Gastrocnemius medialis (tissue), 4 donors: ENCODE data around the gene PRR36. TPM values are rescaled to one million over a fixed set of nuclear protein-coding genes. Genes with fewer than 3 reads are reported as not detected.

Experiments used
- ATAC-seq, 2 donors: fragments of 150-250 bp; one replicate each; pipeline ENCODE4 v1.9.1; 2016
- DNase-seq, 2 donors: peaks; one replicate each; pipeline ENCODE4 v3.0.0-alpha.2; 2019
- H3K27ac ChIP-seq, 4 donors: fragments of 200-600 bp; sonication (generic); 1 replicate in 1 of 4; 2 replicates in 3 of 4; pipeline ENCODE4 v1.5.1; 2016 to 2018; ENCODE audit warnings: mild to moderate bottlenecking in 2 of 4, moderate library complexity in 1 of 4
- H3K27me3 ChIP-seq, 3 donors: fragments of 200-600 bp; sonication (generic) in 2 of 3; 1 replicate in 1 of 3; 2 replicates in 2 of 3; pipeline versions ENCODE4 v1.5.1 to v1.6.0; 2016 to 2019; ENCODE audit warnings: mild to moderate bottlenecking in 1 of 3, moderate library complexity in 1 of 3
- H3K36me3 ChIP-seq, 2 donors: fragments of 200-600 bp; sonication (generic) in 1 of 2; one replicate each; pipeline ENCODE4 v1.5.1; 2017 to 2018
- H3K4me1 ChIP-seq, 2 donors: fragments of 200-600 bp; sonication (generic) in 1 of 2; one replicate each; pipeline ENCODE4 v1.5.1; 2016 to 2017; ENCODE audit warnings: mild to moderate bottlenecking in 2 of 2
- H3K4me3 ChIP-seq, 4 donors: fragments of 200-600 bp; sonication (generic) in 3 of 4; 1 replicate in 1 of 4; 2 replicates in 3 of 4; pipeline ENCODE4 v1.5.1; 2016 to 2019; ENCODE audit warnings: mild to moderate bottlenecking in 2 of 4
- H3K9me3 ChIP-seq, 3 donors: fragments of 200-600 bp; sonication (generic) in 2 of 3; 1 replicate in 1 of 3; 2 replicates in 2 of 3; pipeline ENCODE4 v1.5.1; 2016 to 2019
- POLR2A ChIP-seq, 2 donors: fragments of 450-650 bp; IDR thresholded peaks; one replicate each; pipeline ENCODE4 v1.6.1; 2017; ENCODE audit warnings: antibody characterized with exemption in 2 of 2, mild to moderate bottlenecking in 2 of 2, moderate library complexity in 2 of 2
- in situ Hi-C, 4 donors: fragments of 200-750 bp; cut with MboI; loops; one replicate each; pipeline versions ENCODE4 v1.15.0 to v1.8.0; 2017; ENCODE audit warnings: low sequenced_read_pairs in 4 of 4
- intact Hi-C: fragments of 100-400 bp; cut with DNase I; formaldehyde crosslinking; loops from one replicate; pipeline ENCODE4 v1.15.1; 2023; ENCODE audit warnings: low total_unique reads
- total RNA-seq, 4 donors: library from RNA; depleted of rRNA; stranded (reverse); fragments of >200 nt; gene quantifications; one replicate each; pipeline versions ENCODE4 v1.1.0 to v1.2.3, GENCODE V29; 2016
- TF ChIP-seq, protein P1 (sequence below), 5 experiments: fragments of 450-650 bp in 3 of 5; fragments of 200-600 bp in 2 of 5; sonication (generic) in 2 of 5; IDR thresholded peaks in 4 of 5; conservative IDR thresholded peaks in 1 of 5; 1 replicate in 4 of 5; 2 replicates in 1 of 5; pipeline ENCODE4 v1.5.1; 2016 to 2019; ENCODE audit warnings: antibody characterized with exemption in 5 of 5, mild to moderate bottlenecking in 3 of 5, moderate library complexity in 3 of 5

The PRR36 gene
- total RNA-seq, 4 donors from 2014 or later, result not detected

DNA sequence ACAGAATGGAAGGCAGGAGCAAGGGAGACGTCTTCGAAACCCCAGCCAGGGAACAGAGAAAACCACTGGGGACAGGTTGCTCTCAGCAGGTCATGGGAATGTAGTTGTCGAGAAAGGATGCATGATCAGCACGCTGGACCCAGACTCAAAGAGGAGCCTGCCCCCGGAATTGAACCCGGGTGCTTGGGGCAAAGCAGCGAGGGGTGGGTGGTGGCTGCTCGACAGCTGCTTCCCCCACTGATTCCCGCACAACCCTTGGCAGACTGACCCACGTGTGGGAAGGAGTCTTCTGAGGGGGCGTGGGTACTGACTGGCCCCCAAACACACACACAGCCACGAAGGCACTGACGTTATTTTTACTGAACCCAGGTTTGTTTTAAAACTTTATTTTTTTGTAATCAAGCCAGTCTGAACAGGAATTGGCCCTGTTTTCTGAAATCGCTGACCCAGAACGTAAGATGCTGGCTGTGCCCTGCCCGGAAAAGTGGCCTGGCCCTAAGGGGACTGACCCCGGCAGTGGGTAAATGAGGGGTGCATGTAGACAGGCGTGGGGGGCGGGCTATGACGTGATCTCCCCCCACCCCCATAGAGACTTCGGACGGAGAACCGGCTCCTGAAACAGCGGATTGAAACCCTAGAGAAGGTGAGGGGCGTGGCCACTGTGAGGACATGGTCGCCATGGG lies 18.6 kb downstream of the PRR36 start:
- H3K36me3 ChIP-seq, result no peaks in the 10 kb centered on the region
- no peak overlapping the region for H3K27ac ChIP-seq
- in situ Hi-C loops, result no loop called here
- no peak overlapping the region for H3K4me3 ChIP-seq
- peaks cover 0 to under 1% of the 10 kb centered on the region in 2 donors for H3K4me1 ChIP-seq
- intact Hi-C loops, result loop anchor here (10.0 kb wide), 1 partner anchor 149 kb away; the partner anchor contains the start of gene ELAVL1
- ATAC-seq, result no peak
- no peak for TF ChIP-seq POLR2A (IDR thresholded peaks at IDR 0.05)
- TF ChIP-seq, protein P1, sequence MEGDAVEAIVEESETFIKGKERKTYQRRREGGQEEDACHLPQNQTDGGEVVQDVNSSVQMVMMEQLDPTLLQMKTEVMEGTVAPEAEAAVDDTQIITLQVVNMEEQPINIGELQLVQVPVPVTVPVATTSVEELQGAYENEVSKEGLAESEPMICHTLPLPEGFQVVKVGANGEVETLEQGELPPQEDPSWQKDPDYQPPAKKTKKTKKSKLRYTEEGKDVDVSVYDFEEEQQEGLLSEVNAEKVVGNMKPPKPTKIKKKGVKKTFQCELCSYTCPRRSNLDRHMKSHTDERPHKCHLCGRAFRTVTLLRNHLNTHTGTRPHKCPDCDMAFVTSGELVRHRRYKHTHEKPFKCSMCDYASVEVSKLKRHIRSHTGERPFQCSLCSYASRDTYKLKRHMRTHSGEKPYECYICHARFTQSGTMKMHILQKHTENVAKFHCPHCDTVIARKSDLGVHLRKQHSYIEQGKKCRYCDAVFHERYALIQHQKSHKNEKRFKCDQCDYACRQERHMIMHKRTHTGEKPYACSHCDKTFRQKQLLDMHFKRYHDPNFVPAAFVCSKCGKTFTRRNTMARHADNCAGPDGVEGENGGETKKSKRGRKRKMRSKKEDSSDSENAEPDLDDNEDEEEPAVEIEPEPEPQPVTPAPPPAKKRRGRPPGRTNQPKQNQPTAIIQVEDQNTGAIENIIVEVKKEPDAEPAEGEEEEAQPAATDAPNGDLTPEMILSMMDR (IDR thresholded peaks at IDR 0.05 in 4 of 5, conservative IDR thresholded peaks at IDR 0.05 in 1 of 5), result no peak
- peaks cover 0 to 5% (median 3%) of the 10 kb centered on the region in 3 donors for H3K27me3 ChIP-seq
- H3K9me3 ChIP-seq, result no peaks in the 10 kb centered on the region
- no peak for DNase-seq

DNA sequence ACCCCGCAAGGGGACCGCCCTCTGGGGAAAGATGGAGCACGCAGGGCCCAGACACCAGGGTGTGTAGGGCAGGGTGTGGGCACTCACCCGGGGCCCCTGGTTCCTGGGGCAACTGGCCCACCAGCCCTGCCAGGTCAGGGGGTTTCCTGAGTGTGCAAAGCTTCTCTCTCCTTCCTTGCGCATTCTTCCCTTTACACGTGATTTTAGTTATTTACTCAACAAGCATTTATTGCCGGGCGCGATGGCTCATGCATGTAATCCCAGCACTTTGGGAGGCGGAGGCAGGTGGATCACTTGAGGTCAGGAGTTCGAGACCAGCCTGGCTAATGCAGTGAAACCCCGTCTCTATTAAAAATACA lies 20.4 kb downstream of the PRR36 start:
- no peak overlapping the region for H3K27ac ChIP-seq
- intact Hi-C loops, result loop anchor here (2.0 to 10.0 kb wide), 3 partner anchors 73 to 399 kb away; partner anchors contain the start of genes CTXN1 and ELAVL1
- no peak for TF ChIP-seq POLR2A (IDR thresholded peaks at IDR 0.05)
- TF ChIP-seq, protein P1 (IDR thresholded peaks at IDR 0.05 in 4 of 5, conservative IDR thresholded peaks at IDR 0.05 in 1 of 5), result no peak
- in situ Hi-C loops, result no loop called here
- DNase-seq (no peak), ATAC-seq (no peak)
- H3K9me3 ChIP-seq, result no peaks in the 10 kb centered on the region
- H3K4me1 ChIP-seq, result peaks cover 0 to 6% of the 10 kb centered on the region in 2 donors
- peaks cover 0 to 3% (median 0%) of the 10 kb centered on the region in 3 donors for H3K27me3 ChIP-seq
- no peaks in the 10 kb centered on the region for H3K36me3 ChIP-seq
- H3K4me3 ChIP-seq, result no peak overlapping the region

DNA sequence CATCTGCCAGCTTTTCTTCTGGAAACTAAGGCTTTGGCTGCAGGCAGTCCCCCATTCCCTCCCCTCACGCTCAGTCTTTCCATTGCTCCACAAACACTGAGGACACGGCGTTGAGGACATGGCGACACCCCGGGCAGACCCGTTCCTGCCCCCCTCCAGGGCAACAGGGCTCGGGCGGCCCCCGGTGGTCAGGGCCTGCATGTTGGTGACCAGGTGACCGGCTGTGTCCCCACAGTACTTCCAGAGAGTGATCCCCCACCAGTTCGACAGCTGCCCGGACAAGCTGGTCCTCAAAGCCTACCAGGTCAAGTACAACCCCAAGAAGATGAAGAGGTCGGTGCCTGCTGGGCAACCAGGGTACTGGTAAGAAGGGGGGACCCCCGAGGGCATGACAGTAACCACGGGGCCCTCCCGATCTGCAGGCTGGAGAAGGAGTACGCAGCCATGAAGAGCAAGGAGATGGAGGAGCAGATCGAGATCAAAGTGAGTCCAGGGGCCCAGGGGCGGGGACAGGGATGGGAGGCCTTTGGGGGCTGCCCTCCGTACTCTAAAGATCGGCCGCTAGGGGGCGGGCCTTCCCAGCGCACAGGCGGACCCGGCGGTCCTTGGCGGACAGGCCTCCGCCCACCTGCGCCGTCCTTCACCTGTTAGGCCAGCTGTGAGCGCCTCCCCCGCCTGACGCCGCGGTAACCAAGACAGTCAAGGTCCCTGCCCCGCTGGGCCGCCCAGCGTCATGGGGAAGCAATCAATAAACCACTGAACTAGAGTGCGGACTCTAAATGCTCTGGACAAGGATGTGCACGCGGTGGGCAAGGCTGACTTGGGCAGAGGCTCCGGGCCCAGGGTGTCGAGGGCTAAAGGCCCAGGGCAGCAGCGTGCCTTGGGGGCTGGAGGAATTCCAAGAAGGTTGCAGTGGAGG lies 21.1 kb downstream of the PRR36 start:
- H3K27me3 ChIP-seq, result peaks cover 0 to 3% (median 0%) of the 10 kb centered on the region in 3 donors
- H3K27ac ChIP-seq, result no peak overlapping the region
- in situ Hi-C loops (no loop called here), intact Hi-C loops (loop anchor here (2.0 to 10.0 kb wide), 3 partner anchors 74 to 399 kb away; partner anchors contain the start of genes CTXN1 and ELAVL1)
- DNase-seq, result peak in 1 of 2 donors; percentile 44
- H3K9me3 ChIP-seq, result no peaks in the 10 kb centered on the region
- peak; percentile 45 to 72 for ATAC-seq
- H3K4me1 ChIP-seq, result peaks cover 0 to 6% of the 10 kb centered on the region in 2 donors
- H3K36me3 ChIP-seq, result no peaks in the 10 kb centered on the region
- no peak overlapping the region for H3K4me3 ChIP-seq
- TF ChIP-seq, protein P1 (IDR thresholded peaks at IDR 0.05 in 4 of 5, conservative IDR thresholded peaks at IDR 0.05 in 1 of 5), result peak; percentile 52 to 86 (median 79)
- TF ChIP-seq POLR2A (IDR thresholded peaks at IDR 0.05), result no peak

GRCh38 chr19:7851623-7852500 lies 22.3 kb downstream of the PRR36 start:
- Histone ChIP-seq H3K4me3 (no peak overlapping the region), H3K4me1 (peaks cover 0 to 6% of the 10 kb centered on the region in 2 donors), H3K36me3 (no peaks in the 10 kb centered on the region), H3K9me3 (no peaks in the 10 kb centered on the region), H3K27ac (no peak overlapping the region), H3K27me3 (peaks cover 0 to 3% (median 0%) of the 10 kb centered on the region in 3 donors)
- ATAC-seq (no peak), DNase-seq (no peak)
- in situ Hi-C loops, result no loop called here
- intact Hi-C loops, result loop anchor here (2.0 to 10.0 kb wide), 3 partner anchors 75 to 400 kb away; partner anchors contain the start of genes CTXN1 and ELAVL1
- TF ChIP-seq POLR2A (IDR thresholded peaks at IDR 0.05), result no peak
- TF ChIP-seq, protein P1 (IDR thresholded peaks at IDR 0.05 in 4 of 5, conservative IDR thresholded peaks at IDR 0.05 in 1 of 5), result no peak
